ENCODE measurements around the gene HSDL1. TPM values are rescaled to one million over a fixed set of nuclear protein-coding genes. Genes with fewer than 3 reads are reported as not detected.
A peak's percentile ranks its signal among the peaks of the same experiment; 100 is the strongest.

The HSDL1 gene
- total RNA-seq, 1 donor from 2014 or later: 50.2 TPM

DNA sequence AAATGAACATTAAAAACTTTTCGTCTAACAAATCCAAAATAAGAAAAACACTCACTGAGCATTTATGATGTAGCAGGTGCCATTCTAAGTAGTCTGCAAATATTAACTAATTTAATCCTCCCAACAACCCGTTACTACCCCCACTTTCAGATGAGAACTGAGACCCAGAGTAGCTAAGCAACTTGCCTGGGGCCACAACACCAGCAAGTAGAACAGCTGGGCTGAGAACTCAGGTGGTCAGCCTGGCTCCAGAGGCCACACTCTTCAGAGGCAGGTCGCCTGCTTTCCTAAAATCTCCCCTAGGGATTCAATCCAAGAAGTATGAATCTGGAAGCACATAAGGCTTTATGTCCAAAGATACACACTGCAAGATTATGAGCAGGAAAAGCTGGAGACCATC lies 34.5 kb downstream of the HSDL1 start:
- H3K9me3 Mint-ChIP-seq (ENCODE audit: unreplicated experiment): no peaks in the 10 kb centered on the region
- no peak for DNase-seq (ENCODE audit: low spot score)
- H3K36me3 Mint-ChIP-seq (ENCODE audit: low read depth, unreplicated experiment): peaks cover 5% of the 10 kb centered on the region
- H3K27ac Mint-ChIP-seq (ENCODE audit: unreplicated experiment): no peak overlapping the region
- H3K4me3 Mint-ChIP-seq (ENCODE audit: unreplicated experiment): no peak overlapping the region
- TF ChIP-seq, protein P1, sequence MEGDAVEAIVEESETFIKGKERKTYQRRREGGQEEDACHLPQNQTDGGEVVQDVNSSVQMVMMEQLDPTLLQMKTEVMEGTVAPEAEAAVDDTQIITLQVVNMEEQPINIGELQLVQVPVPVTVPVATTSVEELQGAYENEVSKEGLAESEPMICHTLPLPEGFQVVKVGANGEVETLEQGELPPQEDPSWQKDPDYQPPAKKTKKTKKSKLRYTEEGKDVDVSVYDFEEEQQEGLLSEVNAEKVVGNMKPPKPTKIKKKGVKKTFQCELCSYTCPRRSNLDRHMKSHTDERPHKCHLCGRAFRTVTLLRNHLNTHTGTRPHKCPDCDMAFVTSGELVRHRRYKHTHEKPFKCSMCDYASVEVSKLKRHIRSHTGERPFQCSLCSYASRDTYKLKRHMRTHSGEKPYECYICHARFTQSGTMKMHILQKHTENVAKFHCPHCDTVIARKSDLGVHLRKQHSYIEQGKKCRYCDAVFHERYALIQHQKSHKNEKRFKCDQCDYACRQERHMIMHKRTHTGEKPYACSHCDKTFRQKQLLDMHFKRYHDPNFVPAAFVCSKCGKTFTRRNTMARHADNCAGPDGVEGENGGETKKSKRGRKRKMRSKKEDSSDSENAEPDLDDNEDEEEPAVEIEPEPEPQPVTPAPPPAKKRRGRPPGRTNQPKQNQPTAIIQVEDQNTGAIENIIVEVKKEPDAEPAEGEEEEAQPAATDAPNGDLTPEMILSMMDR (IDR thresholded peaks at IDR 0.05; ENCODE audit: unreplicated experiment): no peak
- peaks cover 9% of the 10 kb centered on the region for H3K4me1 Mint-ChIP-seq (ENCODE audit: unreplicated experiment)
- H3K27me3 Mint-ChIP-seq (ENCODE audit: unreplicated experiment): peaks cover 5% of the 10 kb centered on the region

DNA sequence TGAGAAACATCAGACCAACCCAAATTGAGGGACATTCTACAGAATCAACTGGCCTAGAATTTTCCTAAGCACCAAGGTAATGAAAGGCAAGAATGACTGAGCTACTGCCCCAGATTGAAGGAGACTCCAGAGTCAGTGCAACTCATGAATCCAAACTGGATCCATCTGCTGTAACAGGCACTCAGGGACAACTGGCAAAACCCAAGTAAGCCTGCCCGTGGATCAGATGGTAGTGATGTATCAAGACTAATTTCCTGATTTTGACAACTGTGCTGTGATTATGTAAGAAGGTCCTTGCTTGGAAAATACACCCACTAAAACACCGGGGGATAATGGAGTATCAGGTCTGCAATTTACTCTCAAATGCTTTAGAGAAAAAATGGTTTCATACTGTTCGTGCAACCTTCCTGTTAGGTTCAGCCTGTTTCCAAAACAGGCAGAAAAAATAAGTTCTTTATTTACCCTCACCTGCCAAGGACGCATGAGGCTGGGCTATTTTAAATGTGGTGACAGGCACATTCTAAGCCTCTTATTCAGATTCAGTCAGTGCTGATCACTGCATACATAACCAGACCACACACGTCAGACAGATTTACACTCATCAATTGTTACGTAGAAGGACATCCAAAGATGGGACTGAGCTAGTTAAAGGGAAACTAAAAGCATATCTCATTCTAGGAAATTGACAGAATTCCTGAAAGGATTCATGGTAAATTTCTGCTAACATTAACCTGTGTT lies 35.2 kb downstream of the HSDL1 start:
- peaks cover 5% of the 10 kb centered on the region for H3K4me1 Mint-ChIP-seq (ENCODE audit: unreplicated experiment)
- TF ChIP-seq, protein P1 (IDR thresholded peaks at IDR 0.05; ENCODE audit: unreplicated experiment): no peak
- H3K27me3 Mint-ChIP-seq (ENCODE audit: unreplicated experiment): peaks cover 4% of the 10 kb centered on the region
- H3K27ac Mint-ChIP-seq (ENCODE audit: unreplicated experiment): no peak overlapping the region
- no peak overlapping the region for H3K4me3 Mint-ChIP-seq (ENCODE audit: unreplicated experiment)
- DNase-seq (ENCODE audit: low spot score): no peak
- peaks cover 5% of the 10 kb centered on the region for H3K36me3 Mint-ChIP-seq (ENCODE audit: low read depth, unreplicated experiment)
- no peaks in the 10 kb centered on the region for H3K9me3 Mint-ChIP-seq (ENCODE audit: unreplicated experiment)

DNA sequence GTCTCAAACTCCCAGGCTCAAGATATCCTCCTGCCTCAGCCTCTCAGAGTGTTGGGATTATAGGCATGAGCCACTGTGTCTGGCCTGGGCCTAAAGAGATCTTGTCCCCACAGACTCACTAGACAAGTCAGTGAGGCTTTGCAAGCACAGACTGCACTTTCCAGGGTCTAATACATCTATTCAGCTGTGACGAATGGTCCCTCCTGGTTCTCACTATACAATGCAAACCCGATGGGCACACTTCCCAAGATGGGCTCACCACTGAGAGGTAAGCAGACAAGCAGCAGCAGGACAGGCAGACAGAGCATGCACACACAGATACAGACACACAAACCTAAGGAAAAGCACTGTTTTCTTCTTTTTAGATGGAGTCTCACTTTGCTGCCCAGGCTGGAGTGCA lies 37.1 kb downstream of the HSDL1 start:
- H3K27me3 Mint-ChIP-seq (ENCODE audit: unreplicated experiment): peaks cover 4% of the 10 kb centered on the region
- no peak for DNase-seq (ENCODE audit: low spot score)
- TF ChIP-seq, protein P1 (IDR thresholded peaks at IDR 0.05; ENCODE audit: unreplicated experiment): no peak
- H3K4me1 Mint-ChIP-seq (ENCODE audit: unreplicated experiment): peaks cover 5% of the 10 kb centered on the region
- no peak overlapping the region for H3K27ac Mint-ChIP-seq (ENCODE audit: unreplicated experiment)
- no peak overlapping the region for H3K4me3 Mint-ChIP-seq (ENCODE audit: unreplicated experiment)
- no peaks in the 10 kb centered on the region for H3K9me3 Mint-ChIP-seq (ENCODE audit: unreplicated experiment)
- peaks cover 5% of the 10 kb centered on the region for H3K36me3 Mint-ChIP-seq (ENCODE audit: low read depth, unreplicated experiment)

GRCh38 chr16:84105948-84106740 lies 38.8 kb downstream of the HSDL1 start:
- peak overlapping the region; percentile 11 for H3K4me3 Mint-ChIP-seq (ENCODE audit: unreplicated experiment)
- H3K4me1 Mint-ChIP-seq (ENCODE audit: unreplicated experiment): peaks cover 5% of the 10 kb centered on the region
- H3K9me3 Mint-ChIP-seq (ENCODE audit: unreplicated experiment): no peaks in the 10 kb centered on the region

More at GRCh38 chr16:84105948-84106740, 38.8 kb downstream of the HSDL1 start:
- DNase-seq (ENCODE audit: low spot score): no peak
- TF ChIP-seq, protein P1 (IDR thresholded peaks at IDR 0.05; ENCODE audit: unreplicated experiment): no peak
- Mint-ChIP-seq H3K36me3 (ENCODE audit: low read depth, unreplicated experiment) (peaks cover 5% of the 10 kb centered on the region), H3K27me3 (ENCODE audit: unreplicated experiment) (peaks cover 4% of the 10 kb centered on the region), H3K27ac (ENCODE audit: unreplicated experiment) (peak overlapping the region; percentile 50)

Data from endothelial cell (in vitro differentiated cells).